ENCODE data around the gene CALML5.
"Not testable (repeated sequence)": the region's sequence is repeated elsewhere in the genome, so short reads cannot be mapped to it uniquely, and the experiment has no call there.

The CALML5 gene

GRCh38 chr10:5479481-5480161, 19.7 kb downstream of the CALML5 start:
- no peak for DNase-seq

GRCh38 chr10:5478694-5479305, 20.6 kb downstream of the CALML5 start:
- no peak for DNase-seq

GRCh38 chr10:5477948-5478693, 21.2 kb downstream of the CALML5 start:
- DNase-seq = no peak

GRCh38 chr10:5476918-5477525, 22.3 kb downstream of the CALML5 start:
- no peak for DNase-seq

- not testable (repeated sequence) for DNase-seq
Observed at GRCh38 chr10:5475974-5476807, 23.2 kb downstream of the CALML5 start.

- DNase-seq = not testable (repeated sequence)
Observed at GRCh38 chr10:5475088-5475487, 24.3 kb downstream of the CALML5 start.

- not testable (repeated sequence) for DNase-seq
Observed at GRCh38 chr10:5474642-5475041, 24.7 kb downstream of the CALML5 start.

- no peak for DNase-seq
Observed at GRCh38 chr10:5470062-5470751, 29.2 kb downstream of the CALML5 start.

GRCh38 chr10:5469353-5470061, 29.9 kb downstream of the CALML5 start:
- DNase-seq = no peak

GRCh38 chr10:5468262-5469106, 30.9 kb downstream of the CALML5 start:
- DNase-seq = no peak

GRCh38 chr10:5467634-5468255, 31.6 kb downstream of the CALML5 start:
- no peak for DNase-seq

GRCh38 chr10:5467207-5467535, 32.2 kb downstream of the CALML5 start:
- no peak for DNase-seq

GRCh38 chr10:5466451-5467206, 32.7 kb downstream of the CALML5 start:
- no peak for DNase-seq

- DNase-seq = no peak
Observed at GRCh38 chr10:5465976-5466450, 33.4 kb downstream of the CALML5 start.

GRCh38 chr10:5464546-5464945, 34.8 kb downstream of the CALML5 start:
- DNase-seq = no peak

GRCh38 chr10:5462841-5463293, 36.5 kb downstream of the CALML5 start:
- DNase-seq = no peak

GRCh38 chr10:5461914-5462840, 37.2 kb downstream of the CALML5 start:
- DNase-seq = no peak

- no peak for DNase-seq
Observed at GRCh38 chr10:5461203-5461588, 38.2 kb downstream of the CALML5 start.

All from cerebellar nuclear complex (tissue), 1 donor.